Measurements from ENCODE around the gene KIF26A.

Gene KIF26A

GRCh38 chr14:104187931-104188726, 49.7 kb downstream of the KIF26A start:
- no peak overlapping the region for H3K4me3 ChIP-seq
- no peaks in the 10 kb centered on the region for H3K27me3 ChIP-seq (ENCODE audit: low read depth)
- H3K4me1 ChIP-seq: no peaks in the 10 kb centered on the region
- in situ Hi-C loops (cut with MboI; ENCODE audit: low sequenced_read_pairs): no loop called here
- no peak for DNase-seq (ENCODE audit: low spot score in 2 of 2)
- no peaks in the 10 kb centered on the region for H3K9me3 ChIP-seq
- H3K36me3 ChIP-seq (replicated peaks): no peaks in the 10 kb centered on the region

- no peak for DNase-seq (ENCODE audit: low spot score in 2 of 2)
- no peaks in the 10 kb centered on the region for H3K4me1 ChIP-seq
- H3K4me3 ChIP-seq: no peak overlapping the region
- H3K27me3 ChIP-seq (ENCODE audit: low read depth): no peaks in the 10 kb centered on the region
- in situ Hi-C loops (cut with MboI; ENCODE audit: low sequenced_read_pairs): no loop called here
- no peaks in the 10 kb centered on the region for H3K36me3 ChIP-seq (replicated peaks)
- no peaks in the 10 kb centered on the region for H3K9me3 ChIP-seq
Measured at GRCh38 chr14:104188727-104189400, 50.5 kb downstream of the KIF26A start.

DNA sequence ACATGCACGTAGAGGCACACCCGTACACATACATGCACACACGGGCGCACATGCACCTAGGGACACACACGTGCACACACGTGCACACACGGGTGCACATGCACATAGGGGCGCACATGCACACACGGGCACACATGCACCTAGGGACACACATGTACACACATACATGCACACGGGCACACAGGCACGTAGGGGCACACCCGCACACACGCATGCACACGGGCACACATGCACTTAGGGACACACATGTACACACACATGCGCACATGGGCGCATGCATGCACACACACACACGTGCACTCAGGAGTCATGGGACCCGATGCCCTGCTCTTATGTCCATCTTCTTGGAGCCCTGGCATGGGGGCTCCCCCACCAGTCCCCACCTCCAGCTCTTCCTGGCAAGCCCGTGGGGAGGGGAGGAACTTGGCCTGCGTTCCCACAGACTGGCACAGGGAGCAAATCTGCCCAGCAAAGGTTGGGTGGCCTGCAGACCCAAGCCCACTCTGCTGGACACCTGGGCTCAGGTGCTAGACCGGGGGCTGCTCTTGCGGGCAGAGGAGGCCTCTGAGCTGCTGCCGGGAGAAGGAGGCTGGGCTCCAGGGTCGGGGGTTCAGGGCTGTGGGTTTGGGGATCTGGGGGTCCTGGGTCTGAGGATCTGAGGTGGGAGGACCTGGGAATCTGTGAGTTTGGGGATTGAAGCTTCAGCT, 51.4 kb downstream of the KIF26A start:
- H3K4me1 ChIP-seq: no peaks in the 10 kb centered on the region
- H3K36me3 ChIP-seq (replicated peaks): no peaks in the 10 kb centered on the region
- no peak for DNase-seq (ENCODE audit: low spot score in 2 of 2)
- no peaks in the 10 kb centered on the region for H3K27me3 ChIP-seq (ENCODE audit: low read depth)
- no peaks in the 10 kb centered on the region for H3K9me3 ChIP-seq
- in situ Hi-C loops (cut with MboI; ENCODE audit: low sequenced_read_pairs): no loop called here
- no peak overlapping the region for H3K4me3 ChIP-seq

DNA sequence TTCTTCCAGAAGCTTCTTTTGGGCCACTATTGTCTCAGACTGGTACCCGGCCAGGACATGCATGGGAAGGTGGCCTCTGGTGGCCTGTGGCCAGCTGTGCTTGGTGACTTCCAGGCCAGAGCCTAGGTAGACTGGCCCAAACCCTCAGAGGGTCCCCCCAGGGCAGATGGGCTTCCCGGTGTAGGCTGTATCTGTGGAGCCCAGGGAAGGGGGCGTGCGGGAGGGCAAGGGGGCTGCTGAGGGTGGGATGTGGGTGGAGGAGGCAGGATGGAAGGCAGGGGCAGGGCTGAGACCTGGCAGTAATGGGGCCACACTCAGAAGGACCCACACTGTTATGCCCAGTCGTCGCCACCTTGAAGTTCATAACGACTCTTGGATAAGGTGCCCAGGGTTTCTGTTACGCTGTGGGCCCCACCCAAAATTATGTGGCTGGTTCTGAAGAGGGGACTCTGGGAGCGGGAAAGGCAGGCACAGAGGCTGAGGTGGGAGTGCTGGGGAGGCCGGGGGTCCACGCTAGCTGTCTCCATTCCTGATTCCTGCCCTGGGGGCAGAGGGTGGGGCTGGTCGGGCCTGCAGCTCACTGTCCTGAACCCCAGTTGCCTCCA, 52.1 kb downstream of the KIF26A start:
- Histone ChIP-seq H3K27me3 (ENCODE audit: low read depth) (no peaks in the 10 kb centered on the region), H3K9me3 (no peaks in the 10 kb centered on the region), H3K36me3 (replicated peaks) (no peaks in the 10 kb centered on the region), H3K4me3 (no peak overlapping the region), H3K4me1 (no peaks in the 10 kb centered on the region)
- DNase-seq (ENCODE audit: low spot score in 2 of 2): no peak
- in situ Hi-C loops (cut with MboI; ENCODE audit: low sequenced_read_pairs): no loop called here

GRCh38 chr14:104191409-104191997, 53.1 kb downstream of the KIF26A start:
- DNase-seq (ENCODE audit: low spot score in 2 of 2): no peak
- Histone ChIP-seq H3K36me3 (replicated peaks) (no peaks in the 10 kb centered on the region), H3K4me3 (no peak overlapping the region), H3K27me3 (ENCODE audit: low read depth) (no peaks in the 10 kb centered on the region), H3K9me3 (no peaks in the 10 kb centered on the region), H3K4me1 (no peaks in the 10 kb centered on the region)
- in situ Hi-C loops (cut with MboI; ENCODE audit: low sequenced_read_pairs): no loop called here

- no peaks in the 10 kb centered on the region for H3K9me3 ChIP-seq
- no peaks in the 10 kb centered on the region for H3K27me3 ChIP-seq (ENCODE audit: low read depth)
- in situ Hi-C loops (cut with MboI; ENCODE audit: low sequenced_read_pairs): no loop called here
- H3K4me3 ChIP-seq: no peak overlapping the region
- H3K4me1 ChIP-seq: no peaks in the 10 kb centered on the region
- no peaks in the 10 kb centered on the region for H3K36me3 ChIP-seq (replicated peaks)
- DNase-seq (ENCODE audit: low spot score in 2 of 2): no peak
Measured at GRCh38 chr14:104192146-104192882, 53.9 kb downstream of the KIF26A start.

DNA sequence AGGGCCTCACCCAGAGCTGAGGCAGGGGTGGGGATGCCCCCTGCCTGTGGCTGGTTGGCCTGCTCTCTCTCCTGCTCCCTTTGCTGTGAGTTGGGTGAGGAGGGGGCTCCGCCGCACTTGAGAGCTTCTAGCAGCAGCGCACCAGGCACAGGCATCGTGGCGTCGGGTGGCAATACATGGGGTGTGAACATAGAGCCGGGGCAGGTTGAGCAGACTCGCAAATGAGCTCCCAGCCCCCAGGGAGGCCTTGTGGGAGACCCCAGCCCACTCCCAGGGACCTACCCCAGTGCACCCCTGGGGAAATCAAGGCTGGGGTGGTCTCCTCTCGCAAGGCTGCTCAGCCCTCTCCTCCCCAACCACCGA, 54.5 kb downstream of the KIF26A start:
- Histone ChIP-seq H3K4me3 (no peak overlapping the region), H3K27me3 (ENCODE audit: low read depth) (no peaks in the 10 kb centered on the region), H3K36me3 (replicated peaks) (no peaks in the 10 kb centered on the region), H3K9me3 (no peaks in the 10 kb centered on the region), H3K4me1 (no peaks in the 10 kb centered on the region)
- in situ Hi-C loops (cut with MboI; ENCODE audit: low sequenced_read_pairs): no loop called here
- DNase-seq (ENCODE audit: low spot score in 2 of 2): no peak

GRCh38 chr14:104194016-104194415, 55.6 kb downstream of the KIF26A start:
- Histone ChIP-seq H3K9me3 (no peaks in the 10 kb centered on the region), H3K36me3 (replicated peaks) (no peaks in the 10 kb centered on the region), H3K4me1 (no peaks in the 10 kb centered on the region), H3K27me3 (ENCODE audit: low read depth) (no peaks in the 10 kb centered on the region), H3K4me3 (no peak overlapping the region)
- no peak for DNase-seq (ENCODE audit: low spot score in 2 of 2)
- in situ Hi-C loops (cut with MboI; ENCODE audit: low sequenced_read_pairs): no loop called here

DNA sequence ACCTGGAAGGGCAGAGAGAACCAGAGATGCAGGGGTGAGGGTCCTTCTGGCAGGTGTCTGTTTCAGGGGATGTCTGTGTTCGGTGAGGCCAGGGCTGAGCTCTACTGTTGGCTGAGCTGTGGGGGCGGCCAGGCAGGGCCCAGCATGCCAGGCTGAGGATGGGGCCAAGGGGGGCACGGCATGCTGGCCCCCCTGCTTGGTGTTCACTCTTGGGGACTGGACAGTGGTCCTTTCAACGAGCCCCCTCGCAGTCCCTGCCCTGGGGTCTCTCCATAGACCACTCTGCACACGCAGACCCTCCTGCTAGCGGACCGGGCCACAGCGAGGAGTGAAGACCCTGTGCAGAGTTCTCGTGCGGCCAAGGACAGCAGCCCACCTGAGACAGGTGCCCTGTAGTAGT, 56.3 kb downstream of the KIF26A start:
- Histone ChIP-seq H3K4me1 (no peaks in the 10 kb centered on the region), H3K9me3 (no peaks in the 10 kb centered on the region)
- in situ Hi-C loops (cut with MboI; ENCODE audit: low sequenced_read_pairs): no loop called here

DNA sequence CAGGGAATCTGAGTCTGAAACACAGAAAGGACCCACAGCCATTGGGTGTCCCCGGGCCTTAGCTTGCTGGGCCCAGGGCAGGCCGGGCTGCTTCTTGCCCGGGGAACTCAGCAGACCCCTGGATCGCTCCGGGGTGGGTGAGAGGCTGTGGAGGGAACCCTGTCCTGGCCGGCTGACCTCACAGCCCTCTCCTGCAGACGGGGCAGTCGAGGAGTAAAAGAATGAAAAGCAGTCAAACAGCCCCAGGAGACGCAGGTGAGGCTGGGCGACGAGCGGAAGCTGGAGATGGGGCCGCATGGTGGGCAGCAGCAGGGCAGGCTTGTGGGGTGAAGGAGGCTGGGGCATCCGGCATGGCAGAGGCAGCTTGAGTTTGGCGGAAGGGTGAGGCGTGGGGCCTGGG, 57.0 kb downstream of the KIF26A start:
- Histone ChIP-seq H3K27me3 (ENCODE audit: low read depth) (no peaks in the 10 kb centered on the region), H3K9me3 (no peaks in the 10 kb centered on the region), H3K36me3 (replicated peaks) (no peaks in the 10 kb centered on the region), H3K4me3 (no peak overlapping the region), H3K4me1 (no peaks in the 10 kb centered on the region)
- no peak for DNase-seq (ENCODE audit: low spot score in 2 of 2)
- in situ Hi-C loops (cut with MboI; ENCODE audit: low sequenced_read_pairs): no loop called here

More for the DNA sequence above, 56.3 kb downstream of the KIF26A start:
- H3K36me3 ChIP-seq (replicated peaks): no peaks in the 10 kb centered on the region
- no peak for DNase-seq (ENCODE audit: low spot score in 2 of 2)
- H3K4me3 ChIP-seq: no peak overlapping the region
- no peaks in the 10 kb centered on the region for H3K27me3 ChIP-seq (ENCODE audit: low read depth)

GRCh38 chr14:104195878-104196277, 57.5 kb downstream of the KIF26A start:
- in situ Hi-C loops (cut with MboI; ENCODE audit: low sequenced_read_pairs): no loop called here
- H3K36me3 ChIP-seq (replicated peaks): no peaks in the 10 kb centered on the region
- H3K27me3 ChIP-seq (ENCODE audit: low read depth): no peaks in the 10 kb centered on the region
- DNase-seq (ENCODE audit: low spot score in 2 of 2): no peak
- no peak overlapping the region for H3K4me3 ChIP-seq
- no peaks in the 10 kb centered on the region for H3K4me1 ChIP-seq
- H3K9me3 ChIP-seq: no peaks in the 10 kb centered on the region

- no peak overlapping the region for H3K4me3 ChIP-seq
- in situ Hi-C loops (cut with MboI; ENCODE audit: low sequenced_read_pairs): no loop called here
- H3K4me1 ChIP-seq: no peaks in the 10 kb centered on the region
- no peak for DNase-seq (ENCODE audit: low spot score in 2 of 2)
- H3K9me3 ChIP-seq: no peaks in the 10 kb centered on the region
- H3K27me3 ChIP-seq (ENCODE audit: low read depth): no peaks in the 10 kb centered on the region
- no peaks in the 10 kb centered on the region for H3K36me3 ChIP-seq (replicated peaks)
Measured at GRCh38 chr14:104196461-104197140, 58.2 kb downstream of the KIF26A start.
